Peyer's patch (tissue), 4 donors: ENCODE data around the gene RAB8B. TPM values are rescaled to one million over a fixed set of nuclear protein-coding genes. Genes with fewer than 3 reads are reported as not detected.

Source experiments
- DNase-seq, 3 donors: peaks; one replicate each; pipeline ENCODE4 v3.0.0-alpha.2; 2017 to 2019
- H3K27ac ChIP-seq, 4 donors: fragments of 200-600 bp; sonication (generic); one replicate each; pipeline ENCODE4 v1.5.1; 2016 to 2019
- H3K27me3 ChIP-seq, 2 donors: fragments of 200-600 bp; sonication (generic); one replicate each; pipeline ENCODE4 v1.5.1; 2019
- H3K36me3 ChIP-seq, 3 donors: fragments of 200-600 bp; sonication (generic); one replicate each; pipeline ENCODE4 v1.5.1; 2016 to 2019
- H3K4me1 ChIP-seq, 4 donors: fragments of 200-600 bp; sonication (generic); one replicate each; pipeline ENCODE4 v1.5.1; 2016 to 2019
- H3K4me3 ChIP-seq, 4 donors: fragments of 200-600 bp; sonication (generic); 1 replicate in 3 of 4; 2 replicates in 1 of 4; pipeline ENCODE4 v1.5.1; 2016 to 2019; ENCODE audit warnings: mild to moderate bottlenecking in 1 of 4
- H3K9me3 ChIP-seq, 4 donors: fragments of 200-600 bp; sonication (generic); one replicate each; pipeline ENCODE4 v1.5.1; 2016 to 2019; ENCODE audit warnings: mild to moderate bottlenecking in 1 of 4
- CTCF ChIP-seq, 6 experiments: fragments of 450-650 bp in 4 of 6; fragments of 200-600 bp in 2 of 6; sonication (generic) in 1 of 6; IDR thresholded peaks; one replicate each; pipeline ENCODE4 v1.5.1; 2017 to 2019; ENCODE audit warnings: antibody characterized with exemption in 6 of 6, mild to moderate bottlenecking in 3 of 6, moderate library complexity in 1 of 6
- POLR2A ChIP-seq, 2 donors: fragments of 450-650 bp; IDR thresholded peaks; one replicate each; pipeline ENCODE4 v1.5.1; 2017; ENCODE audit warnings: antibody characterized with exemption in 2 of 2, mild to moderate bottlenecking in 2 of 2, moderate library complexity in 2 of 2
- total RNA-seq, 4 donors: library from RNA; depleted of rRNA; stranded (reverse); fragments of >200 nt; gene quantifications; one replicate each; pipeline ENCODE4 v1.1.0, GENCODE V29; 2016

RAB8B gene
- total RNA-seq, 4 donors from 2014 or later, result 11.7 to 35.5 (median 25.3) TPM

- H3K4me3 ChIP-seq, result no peak overlapping the region
- H3K9me3 ChIP-seq, result no peaks in the 10 kb centered on the region
- H3K27ac ChIP-seq, result no peak overlapping the region
- no peak for DNase-seq
- H3K36me3 ChIP-seq, result no peaks in the 10 kb centered on the region
- no peaks in the 10 kb centered on the region for H3K4me1 ChIP-seq
- TF ChIP-seq CTCF (IDR thresholded peaks at IDR 0.05), result no peak
- TF ChIP-seq POLR2A (IDR thresholded peaks at IDR 0.05), result no peak
- H3K27me3 ChIP-seq, result no peaks in the 10 kb centered on the region
These were observed 105.9 kb downstream of the RAB8B start for GRCh38 chr15:63295341-63295740.

DNA sequence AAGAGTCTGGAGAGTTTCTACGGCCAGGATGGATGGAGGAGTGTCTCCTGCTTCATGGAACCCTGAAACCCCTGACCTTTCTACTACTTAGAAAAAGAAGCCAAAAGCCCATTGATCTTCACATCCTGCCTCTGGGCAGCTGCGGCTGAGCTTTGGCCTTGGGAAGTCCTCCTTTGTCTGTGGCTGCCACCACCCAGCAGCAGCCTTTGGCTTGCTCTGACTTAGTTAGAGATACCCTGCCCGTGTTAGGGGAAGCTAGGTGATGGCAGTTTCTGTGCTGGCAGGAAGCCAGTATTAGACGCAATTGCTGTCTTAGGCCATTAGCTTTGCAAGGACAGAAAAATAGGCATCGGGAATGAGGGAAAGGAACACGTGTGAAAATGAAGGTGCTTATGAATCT is 106.8 kb downstream of the RAB8B start:
- Histone ChIP-seq H3K36me3 (no peaks in the 10 kb centered on the region), H3K27ac (no peak overlapping the region), H3K9me3 (no peaks in the 10 kb centered on the region), H3K27me3 (no peaks in the 10 kb centered on the region), H3K4me3 (no peak overlapping the region), H3K4me1 (no peaks in the 10 kb centered on the region)
- no peak for DNase-seq
- TF ChIP-seq CTCF (IDR thresholded peaks at IDR 0.05) (no peak), POLR2A (IDR thresholded peaks at IDR 0.05) (no peak)

DNA sequence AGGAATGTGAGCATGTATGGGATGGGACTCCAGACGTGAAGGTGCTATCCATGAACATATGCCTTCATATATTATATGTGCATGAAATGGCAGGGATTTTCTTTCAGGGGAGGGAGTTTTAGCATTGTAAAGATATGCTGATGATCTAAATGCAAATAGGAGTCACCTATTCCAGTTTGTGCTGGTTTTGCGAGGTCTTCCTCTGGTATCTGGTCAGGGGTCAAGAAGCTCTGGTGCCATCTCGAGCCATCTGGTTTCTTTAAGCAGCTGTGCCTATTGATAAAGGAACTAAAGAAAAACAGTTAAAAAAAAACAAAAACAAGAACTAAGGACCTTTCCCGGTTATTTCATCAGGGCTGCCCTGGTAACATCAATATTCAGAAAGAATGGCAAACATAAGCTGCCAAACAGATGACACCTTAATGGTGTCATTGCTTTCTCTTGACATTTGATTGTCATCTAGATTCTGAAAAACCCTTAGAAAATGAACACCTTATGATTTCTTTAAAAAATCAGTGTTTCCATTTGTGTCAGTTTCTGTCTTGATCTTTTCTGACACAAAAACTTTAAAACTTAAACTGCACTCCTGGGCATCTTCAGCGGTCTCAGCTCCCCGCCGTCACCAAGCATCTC is 110.7 kb downstream of the RAB8B start:
- no peak for DNase-seq
- H3K9me3 ChIP-seq, result no peaks in the 10 kb centered on the region
- H3K27ac ChIP-seq, result no peak overlapping the region
- H3K4me3 ChIP-seq, result no peak overlapping the region
- TF ChIP-seq POLR2A (IDR thresholded peaks at IDR 0.05) (no peak), CTCF (IDR thresholded peaks at IDR 0.05) (no peak)
- H3K27me3 ChIP-seq, result no peaks in the 10 kb centered on the region
- H3K36me3 ChIP-seq, result peaks cover 0 to 19% (median 0%) of the 10 kb centered on the region in 3 donors
- no peaks in the 10 kb centered on the region for H3K4me1 ChIP-seq

GRCh38 chr15:63301088-63301487 is 111.7 kb downstream of the RAB8B start:
- TF ChIP-seq POLR2A (IDR thresholded peaks at IDR 0.05) (no peak), CTCF (IDR thresholded peaks at IDR 0.05) (no peak)
- DNase-seq, result no peak
- Histone ChIP-seq H3K4me1 (no peaks in the 10 kb centered on the region), H3K27ac (no peak overlapping the region), H3K36me3 (peaks cover 0 to 27% (median 0%) of the 10 kb centered on the region in 3 donors), H3K27me3 (no peaks in the 10 kb centered on the region), H3K4me3 (no peak overlapping the region), H3K9me3 (no peaks in the 10 kb centered on the region)

DNA sequence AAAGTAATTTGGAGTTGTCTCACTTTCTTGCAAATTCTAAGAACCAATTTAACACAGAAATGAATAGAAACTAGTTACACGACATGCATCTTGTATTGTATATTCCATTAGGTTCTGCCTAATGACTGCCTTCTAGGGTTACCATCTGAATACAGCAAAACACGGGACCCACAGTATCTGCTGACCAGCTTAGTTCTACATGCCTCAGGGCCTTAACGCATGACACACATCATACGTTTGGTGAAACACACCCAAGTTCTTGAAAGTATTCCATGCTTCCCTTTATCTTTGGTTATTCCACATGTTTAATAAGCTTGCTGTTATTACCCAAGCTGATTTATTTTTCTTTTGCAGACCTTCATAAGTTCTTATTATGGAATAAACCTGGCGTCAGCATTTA is 115.9 kb downstream of the RAB8B start:
- H3K27me3 ChIP-seq, result no peaks in the 10 kb centered on the region
- no peaks in the 10 kb centered on the region for H3K9me3 ChIP-seq
- no peaks in the 10 kb centered on the region for H3K4me1 ChIP-seq
- peaks cover 0 to 35% (median 0%) of the 10 kb centered on the region in 3 donors for H3K36me3 ChIP-seq
- TF ChIP-seq POLR2A (IDR thresholded peaks at IDR 0.05) (no peak), CTCF (IDR thresholded peaks at IDR 0.05) (no peak)
- no peak overlapping the region for H3K4me3 ChIP-seq
- DNase-seq, result no peak
- H3K27ac ChIP-seq, result no peak overlapping the region
